C4-2B (cell line): ENCODE measurements around the gene TMPRSS9.

Experiments used
- H3K27ac ChIP-seq: fragments of 450-650 bp; 2 replicates; pipeline ENCODE4 v1.5.1; 2017
- CTCF ChIP-seq: fragments of 450-650 bp; conservative IDR thresholded peaks from 2 replicates; pipeline ENCODE4 v1.5.1; 2017; ENCODE audit warnings: mild to moderate bottlenecking
- ZFX ChIP-seq: fragments of 450-650 bp; IDR thresholded peaks from 2 replicates; pipeline ENCODE4 v1.6.1; 2017

TMPRSS9 gene

GRCh38 chr19:2431318-2432055, 71.4 kb downstream of the TMPRSS9 start:
- no peak for TF ChIP-seq ZFX
- no peak for TF ChIP-seq CTCF
- H3K27ac ChIP-seq: no peak overlapping the region

GRCh38 chr19:2432131-2432848, 72.2 kb downstream of the TMPRSS9 start:
- no peak overlapping the region for H3K27ac ChIP-seq
- TF ChIP-seq CTCF: no peak
- TF ChIP-seq ZFX: no peak

- H3K27ac ChIP-seq: no peak overlapping the region
Measured at GRCh38 chr19:2433854-2434253, 73.8 kb downstream of the TMPRSS9 start.

GRCh38 chr19:2434267-2434666, 74.2 kb downstream of the TMPRSS9 start:
- H3K27ac ChIP-seq: no peak overlapping the region
- TF ChIP-seq CTCF (no peak), ZFX (no peak)

More at GRCh38 chr19:2433854-2434253, 73.8 kb downstream of the TMPRSS9 start:
- no peak for TF ChIP-seq ZFX

GRCh38 chr19:2434721-2435265, 74.7 kb downstream of the TMPRSS9 start:
- TF ChIP-seq ZFX (no peak), CTCF (no peak)
- H3K27ac ChIP-seq: no peak overlapping the region

GRCh38 chr19:2436384-2436783, 76.3 kb downstream of the TMPRSS9 start:
- H3K27ac ChIP-seq: no peak overlapping the region
- TF ChIP-seq ZFX (no peak), CTCF (no peak)

- no peak overlapping the region for H3K27ac ChIP-seq
- no peak for TF ChIP-seq ZFX
- TF ChIP-seq CTCF: no peak
Measured at GRCh38 chr19:2436926-2437325, 76.9 kb downstream of the TMPRSS9 start.
